ACC112 (cell line): ENCODE results near the gene CLIP4.
A peak's percentile ranks its signal among the peaks of the same experiment; 100 is the strongest.

Experiments
- H2AFZ ChIP-seq: fragments of 200-600 bp; sonication (generic); one replicate; pipeline ENCODE4 v1.6.0; 2017; ENCODE audit warnings: antibody characterized with exemption, low read length; ENCODE audit not compliant: unreplicated experiment
- H3K27ac ChIP-seq: fragments of 200-600 bp; sonication (generic); 2 replicates; pipeline ENCODE4 v1.5.1; 2014; ENCODE audit warnings: low read depth, mild to moderate bottlenecking, antibody characterized with exemption, low read length, moderate library complexity
- H3K27me3 ChIP-seq: fragments of 200-600 bp; sonication (generic); 2 replicates; pipeline ENCODE4 v1.6.1; 2014; ENCODE audit warnings: mild to moderate bottlenecking, antibody characterized with exemption, low read length, moderate library complexity, mixed read lengths; ENCODE audit not compliant: insufficient read depth
- H3K36me3 ChIP-seq: fragments of 200-600 bp; sonication (generic); 2 replicates; pipeline ENCODE4 v1.6.1; 2016; ENCODE audit warnings: mild to moderate bottlenecking, antibody characterized with exemption, low read length, moderate library complexity, mixed read lengths; ENCODE audit not compliant: insufficient read depth
- H3K4me1 ChIP-seq: fragments of 200-600 bp; sonication (generic); one replicate; pipeline ENCODE4 v1.6.1; 2016; ENCODE audit warnings: low read length, mixed read lengths; ENCODE audit not compliant: insufficient read depth, unreplicated experiment, control insufficient read depth
- H3K4me3 ChIP-seq: fragments of 200-600 bp; sonication (generic); 2 replicates; pipeline ENCODE4 v1.5.1; 2014; ENCODE audit warnings: mild to moderate bottlenecking, low read depth, low read length
- H3K79me2 ChIP-seq: fragments of 200-600 bp; sonication (generic); one replicate; pipeline ENCODE4 v1.6.0; 2016; ENCODE audit warnings: low read length; ENCODE audit not compliant: control insufficient read depth, unreplicated experiment, insufficient read depth

CLIP4 gene

GRCh38 chr2:29114946-29115609 is at the start of gene CLIP4:
CLIP4 (plus strand) TSS chr2:29115415; CDS start chr2:29121389, 5,974 bp downstream.
- H3K27ac ChIP-seq, result peak within 1 kb of the TSS; percentile 82
- peak within 1 kb of the TSS; percentile 76 for H2AFZ ChIP-seq
- H3K79me2 ChIP-seq, result peaks cover 42% of the 10 kb centered on the region
- peaks cover 61% of the 10 kb centered on the region for H3K4me1 ChIP-seq
- H3K36me3 ChIP-seq, result peaks cover 6% of the 10 kb centered on the region; the same call in 1 of the 2 replicates
- H3K4me3 ChIP-seq, result peak within 1 kb of the TSS; percentile 98
- H3K27me3 ChIP-seq, result no peaks in the 10 kb centered on the region

GRCh38 chr2:29066271-29066860 is 48.8 kb upstream of the CLIP4 start:
- Histone ChIP-seq H3K27me3 (no peaks in the 10 kb centered on the region), H3K4me3 (no peak overlapping the region), H2AFZ (no peak overlapping the region), H3K4me1 (peaks cover 19% of the 10 kb centered on the region), H3K79me2 (no peaks in the 10 kb centered on the region), H3K27ac (no peak overlapping the region), H3K36me3 (no peaks in the 10 kb centered on the region)

GRCh38 chr2:29066997-29067605 is 48.1 kb upstream of the CLIP4 start:
- Histone ChIP-seq H3K4me1 (peaks cover 19% of the 10 kb centered on the region), H2AFZ (no peak overlapping the region)

DNA sequence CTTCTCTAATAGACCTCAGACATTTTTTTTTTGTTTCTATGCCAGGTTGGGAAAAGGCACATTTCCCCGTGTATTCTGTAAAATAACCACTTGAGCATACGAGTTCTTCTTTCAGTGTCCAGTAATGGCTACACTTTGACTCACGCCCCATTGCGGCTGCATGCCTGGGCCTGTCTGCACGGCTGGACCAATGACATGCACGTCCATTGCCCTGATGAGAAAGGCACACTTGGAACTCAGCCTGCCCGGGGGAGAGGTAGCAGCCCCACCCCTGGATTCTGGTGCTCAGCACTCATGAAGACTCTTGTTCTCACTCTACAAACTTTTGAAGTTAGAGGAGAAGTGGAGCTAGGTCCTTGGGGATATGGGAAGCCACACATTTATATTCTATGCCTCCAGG is 46.7 kb upstream of the CLIP4 start:
- Histone ChIP-seq H3K79me2 (no peaks in the 10 kb centered on the region), H3K27me3 (no peaks in the 10 kb centered on the region), H3K27ac (no peak overlapping the region), H2AFZ (no peak overlapping the region), H3K4me1 (peaks cover 13% of the 10 kb centered on the region), H3K36me3 (no peaks in the 10 kb centered on the region), H3K4me3 (no peak overlapping the region)

More at GRCh38 chr2:29066997-29067605, 48.1 kb upstream of the CLIP4 start:
- H3K36me3 ChIP-seq, result no peaks in the 10 kb centered on the region
- no peak overlapping the region for H3K27ac ChIP-seq
- H3K79me2 ChIP-seq, result no peaks in the 10 kb centered on the region
- no peak overlapping the region for H3K4me3 ChIP-seq
- no peaks in the 10 kb centered on the region for H3K27me3 ChIP-seq

GRCh38 chr2:29070526-29070925 is 44.7 kb upstream of the CLIP4 start:
- Histone ChIP-seq H3K4me3 (no peak overlapping the region), H3K27me3 (no peaks in the 10 kb centered on the region), H3K27ac (no peak overlapping the region), H3K4me1 (peaks cover 4% of the 10 kb centered on the region), H3K36me3 (no peaks in the 10 kb centered on the region), H3K79me2 (no peaks in the 10 kb centered on the region), H2AFZ (no peak overlapping the region)

- no peaks in the 10 kb centered on the region for H3K79me2 ChIP-seq
- H2AFZ ChIP-seq, result no peak overlapping the region
- no peak overlapping the region for H3K4me3 ChIP-seq
- H3K27me3 ChIP-seq, result no peaks in the 10 kb centered on the region
- H3K27ac ChIP-seq, result no peak overlapping the region
- peaks cover 2% of the 10 kb centered on the region for H3K4me1 ChIP-seq
- no peaks in the 10 kb centered on the region for H3K36me3 ChIP-seq
These were observed 43.9 kb upstream of the CLIP4 start for GRCh38 chr2:29071032-29071975.

GRCh38 chr2:29072251-29072650 is 43.0 kb upstream of the CLIP4 start:
- H2AFZ ChIP-seq, result no peak overlapping the region
- H3K27me3 ChIP-seq, result no peaks in the 10 kb centered on the region
- no peaks in the 10 kb centered on the region for H3K4me1 ChIP-seq
- no peak overlapping the region for H3K4me3 ChIP-seq
- H3K27ac ChIP-seq, result no peak overlapping the region
- H3K36me3 ChIP-seq, result no peaks in the 10 kb centered on the region
- no peaks in the 10 kb centered on the region for H3K79me2 ChIP-seq

DNA sequence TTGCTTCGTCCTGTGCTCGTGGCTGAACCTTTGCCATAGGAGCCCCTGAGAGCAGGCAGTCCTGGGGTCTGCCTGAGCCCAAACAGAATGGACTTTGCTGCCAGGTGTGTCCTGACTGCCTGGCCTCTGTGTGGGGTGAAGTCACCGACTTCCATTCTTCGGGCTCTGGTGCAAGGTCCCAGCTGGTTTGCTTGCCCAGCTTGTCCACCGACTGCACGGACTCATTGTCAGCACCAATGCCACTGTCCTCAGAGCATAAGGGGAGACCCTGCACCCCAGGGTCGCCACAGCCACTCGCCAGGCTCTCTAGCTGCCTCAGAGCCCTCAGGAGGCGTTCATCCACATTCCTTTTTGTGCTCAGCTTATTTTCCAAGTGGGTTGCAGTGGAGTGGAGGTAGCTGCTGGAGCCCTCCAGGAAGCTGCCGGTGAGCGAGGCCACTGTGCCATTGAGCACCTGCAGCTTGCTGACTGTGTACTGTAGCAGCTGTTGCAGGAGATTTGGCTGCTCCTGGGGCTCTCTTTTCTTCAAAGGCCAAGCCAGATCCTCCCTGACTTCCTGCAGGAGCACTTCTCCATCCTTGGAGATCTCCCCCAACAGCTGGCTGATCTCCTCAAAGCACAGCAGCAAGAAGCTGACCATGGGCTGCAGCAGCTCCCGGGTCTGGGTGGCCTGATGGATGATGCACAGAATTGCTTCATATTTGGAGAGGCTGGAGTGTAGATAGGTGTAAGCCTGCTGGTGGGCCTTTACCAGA is 42.1 kb upstream of the CLIP4 start:
- Histone ChIP-seq H3K4me3 (no peak overlapping the region), H3K4me1 (no peaks in the 10 kb centered on the region), H3K27me3 (no peaks in the 10 kb centered on the region), H2AFZ (no peak overlapping the region), H3K79me2 (no peaks in the 10 kb centered on the region), H3K27ac (no peak overlapping the region), H3K36me3 (no peaks in the 10 kb centered on the region)

DNA sequence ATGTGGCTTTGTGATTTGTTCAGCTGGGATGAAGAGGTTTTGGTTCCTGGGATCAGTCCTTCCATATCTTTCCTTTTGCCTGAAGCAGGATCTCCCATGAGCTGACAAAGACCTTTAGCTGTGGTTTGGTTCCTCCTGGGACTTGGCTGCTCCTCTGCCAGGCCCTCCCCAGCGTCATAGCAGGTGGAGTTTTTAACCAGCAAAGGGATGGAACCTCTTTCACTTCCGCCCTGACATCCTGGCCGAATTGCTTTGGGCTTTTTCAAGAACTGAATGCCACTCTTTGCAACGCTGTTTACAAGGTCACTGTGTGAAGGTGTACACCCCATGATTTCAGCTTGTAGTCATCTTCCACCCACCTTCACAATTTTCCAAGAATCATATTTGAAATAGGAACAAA is 41.3 kb upstream of the CLIP4 start:
- Histone ChIP-seq H3K79me2 (no peaks in the 10 kb centered on the region), H3K4me3 (no peak overlapping the region), H3K4me1 (no peaks in the 10 kb centered on the region), H3K27me3 (no peaks in the 10 kb centered on the region), H3K36me3 (no peaks in the 10 kb centered on the region), H2AFZ (no peak overlapping the region), H3K27ac (no peak overlapping the region)

DNA sequence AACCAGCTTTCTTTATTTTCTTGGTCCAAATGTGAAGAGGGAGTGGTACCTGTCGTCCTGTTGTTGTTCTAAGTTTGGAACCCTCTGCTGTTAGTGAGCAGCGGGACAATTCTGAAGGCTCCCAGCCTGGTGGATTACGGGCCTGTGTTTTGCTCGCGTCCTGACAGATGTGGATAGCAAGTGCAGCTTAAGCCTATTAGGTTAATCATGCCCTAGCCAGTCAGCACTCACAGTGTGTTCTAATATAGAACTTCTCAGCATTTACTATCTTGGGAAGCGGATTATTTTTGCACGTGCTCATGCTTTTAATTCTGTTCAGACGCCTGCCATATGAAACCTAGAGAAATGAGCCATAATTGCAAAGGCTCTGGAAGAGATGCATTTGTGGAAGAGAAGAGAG is 40.8 kb upstream of the CLIP4 start, which contains the start of gene PCARE:
Gene PCARE, minus strand, starts transcription at position 113 of the 400 bp plus-strand sequence. CDS start 262 bp downstream, outside the sequence.
- Histone ChIP-seq H2AFZ (no peak within 1 kb of the TSS), H3K36me3 (no peaks in the 10 kb centered on the region), H3K27me3 (no peaks in the 10 kb centered on the region), H3K27ac (no peak within 1 kb of the TSS), H3K4me3 (no peak within 1 kb of the TSS), H3K79me2 (no peaks in the 10 kb centered on the region), H3K4me1 (no peaks in the 10 kb centered on the region)
